Left ventricle myocardium inferior (tissue), 1 donor: ENCODE results near the gene POU2AF1. TPM values are rescaled to one million over a fixed set of nuclear protein-coding genes. Genes with fewer than 3 reads are reported as not detected.

Experiments used
- DNase-seq: peaks from one replicate; pipeline ENCODE4 v3.0.0-alpha.2; 2020
- H3K27ac ChIP-seq: fragments of 200-600 bp; replicated peaks from 2 replicates; pipeline ENCODE4 v1.8.0; 2021
- H3K27me3 ChIP-seq: fragments of 200-600 bp; 2 replicates; pipeline ENCODE4 v1.8.0; 2021; ENCODE audit warnings: low read depth
- H3K36me3 ChIP-seq: fragments of 200-600 bp; 2 replicates; pipeline ENCODE4 v1.8.0; 2021
- H3K4me1 ChIP-seq: fragments of 200-600 bp; 2 replicates; pipeline ENCODE4 v1.8.0; 2021
- H3K4me3 ChIP-seq: fragments of 200-600 bp; 2 replicates; pipeline ENCODE4 v1.8.0; 2021; ENCODE audit warnings: mild to moderate bottlenecking, moderate library complexity
- H3K9me3 ChIP-seq: fragments of 200-600 bp; replicated peaks from 2 replicates; pipeline ENCODE4 v1.8.0; 2021
- intact Hi-C: fragments of 100-400 bp; cut with micrococcal nuclease; formaldehyde crosslinking; loops from one replicate; pipeline ENCODE4 v1.11.0; 2022
- total RNA-seq: library from RNA; stranded (reverse); fragmentation: NEBNext Ultra II Directional; extraction: Animal tissue kit (Norgen Biotek cat#: 25700); gene quantifications from one replicate; pipeline ENCODE4 v1.2.1, GENCODE V29; 2021
- TF ChIP-seq, protein P1 (sequence below): fragments of 200-600 bp; IDR thresholded peaks from 2 replicates; pipeline ENCODE4 v1.8.0; 2021; ENCODE audit warnings: antibody characterized with exemption, mild to moderate bottlenecking, borderline replicate concordance
- donor health status: DM: no; HTN: yes; CAD: no; lungs with severe emphysema.

The POU2AF1 gene
- total RNA-seq, 1 donor from 2014 or later, result 0.05 TPM

DNA sequence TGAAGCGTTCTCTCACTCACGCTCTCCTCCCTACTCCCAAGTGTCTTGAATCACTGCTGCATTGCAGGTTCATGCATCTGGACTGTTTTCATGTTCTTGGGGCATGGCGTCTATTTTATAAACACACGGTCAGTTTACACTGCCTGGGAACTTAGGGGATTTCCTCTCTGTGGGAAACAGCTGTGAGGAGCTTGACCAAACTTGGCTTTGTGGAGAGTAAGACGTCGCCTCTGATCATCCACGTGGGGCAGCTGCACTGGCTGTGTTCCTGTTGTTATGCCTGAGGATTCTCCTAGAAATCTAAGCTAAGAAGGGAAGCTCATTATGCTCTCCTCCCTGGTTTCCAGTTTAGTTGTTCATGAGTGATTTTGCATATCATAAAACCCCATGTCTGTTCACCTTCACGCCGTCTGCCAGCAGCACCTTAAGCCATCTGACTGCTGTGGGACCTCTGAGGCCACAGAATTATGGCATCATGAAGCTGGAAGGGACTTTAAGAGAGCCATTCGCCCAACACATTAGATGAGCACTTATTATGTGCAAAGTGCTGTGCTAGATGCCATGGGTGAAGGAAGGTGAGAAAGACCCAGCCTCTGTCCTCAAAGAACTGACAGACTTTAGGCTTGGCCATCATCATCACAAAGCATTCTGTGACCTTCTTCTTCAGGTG lies 38.8 kb upstream of the POU2AF1 start:
- peak; percentile 47 for DNase-seq
- H3K27ac ChIP-seq, result no peak overlapping the region
- intact Hi-C loops, result no loop called here

DNA sequence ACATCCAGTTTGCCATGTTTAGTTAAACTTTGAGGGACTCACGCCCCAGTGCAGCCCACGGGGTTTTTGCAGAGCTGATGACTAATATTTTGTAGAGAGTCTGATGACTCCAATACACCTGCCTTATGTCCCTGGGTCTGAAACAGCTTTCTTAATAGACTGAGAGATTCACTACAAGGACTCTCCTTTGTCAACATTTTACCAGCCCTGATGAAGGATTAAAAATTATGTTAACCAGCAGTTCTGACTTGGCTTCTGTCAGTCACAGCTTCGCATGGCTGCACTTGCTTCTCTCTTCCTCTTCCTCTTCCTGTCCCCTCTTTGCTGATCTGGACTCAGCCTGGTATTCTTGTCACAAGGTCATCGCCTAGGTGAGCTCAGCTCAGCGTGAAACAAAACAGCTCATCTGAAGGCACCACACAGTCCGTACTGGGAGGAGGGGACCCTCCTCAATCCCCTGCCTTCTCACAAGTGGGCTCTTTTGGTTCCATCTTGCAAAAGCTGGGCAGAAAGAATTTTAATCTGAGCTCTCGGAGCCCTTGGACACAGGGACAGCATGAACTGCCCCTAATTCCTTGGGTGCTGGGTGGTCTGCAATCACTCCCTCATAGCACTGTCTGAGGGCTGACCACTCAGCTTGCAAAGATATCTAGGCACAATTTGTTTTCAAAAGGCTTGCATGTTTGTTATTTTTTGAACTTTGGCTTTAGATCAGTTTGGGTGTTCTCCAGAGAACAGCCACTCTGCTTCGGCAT lies 38.1 kb upstream of the POU2AF1 start:
- Histone ChIP-seq H3K27me3 (no peaks in the 10 kb centered on the region), H3K9me3 (no peaks in the 10 kb centered on the region), H3K4me3 (no peak overlapping the region), H3K27ac (peak overlapping the region; percentile 4), H3K36me3 (no peaks in the 10 kb centered on the region), H3K4me1 (peaks cover 33% of the 10 kb centered on the region)
- intact Hi-C loops, result no loop called here
- TF ChIP-seq, protein P1, sequence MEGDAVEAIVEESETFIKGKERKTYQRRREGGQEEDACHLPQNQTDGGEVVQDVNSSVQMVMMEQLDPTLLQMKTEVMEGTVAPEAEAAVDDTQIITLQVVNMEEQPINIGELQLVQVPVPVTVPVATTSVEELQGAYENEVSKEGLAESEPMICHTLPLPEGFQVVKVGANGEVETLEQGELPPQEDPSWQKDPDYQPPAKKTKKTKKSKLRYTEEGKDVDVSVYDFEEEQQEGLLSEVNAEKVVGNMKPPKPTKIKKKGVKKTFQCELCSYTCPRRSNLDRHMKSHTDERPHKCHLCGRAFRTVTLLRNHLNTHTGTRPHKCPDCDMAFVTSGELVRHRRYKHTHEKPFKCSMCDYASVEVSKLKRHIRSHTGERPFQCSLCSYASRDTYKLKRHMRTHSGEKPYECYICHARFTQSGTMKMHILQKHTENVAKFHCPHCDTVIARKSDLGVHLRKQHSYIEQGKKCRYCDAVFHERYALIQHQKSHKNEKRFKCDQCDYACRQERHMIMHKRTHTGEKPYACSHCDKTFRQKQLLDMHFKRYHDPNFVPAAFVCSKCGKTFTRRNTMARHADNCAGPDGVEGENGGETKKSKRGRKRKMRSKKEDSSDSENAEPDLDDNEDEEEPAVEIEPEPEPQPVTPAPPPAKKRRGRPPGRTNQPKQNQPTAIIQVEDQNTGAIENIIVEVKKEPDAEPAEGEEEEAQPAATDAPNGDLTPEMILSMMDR, result no peak
- DNase-seq, result no peak

More for the DNA sequence above, 38.8 kb upstream of the POU2AF1 start:
- TF ChIP-seq, protein P1, result no peak
- Histone ChIP-seq H3K27me3 (no peaks in the 10 kb centered on the region), H3K9me3 (no peaks in the 10 kb centered on the region), H3K4me3 (no peak overlapping the region), H3K36me3 (no peaks in the 10 kb centered on the region), H3K4me1 (peaks cover 33% of the 10 kb centered on the region)

DNA sequence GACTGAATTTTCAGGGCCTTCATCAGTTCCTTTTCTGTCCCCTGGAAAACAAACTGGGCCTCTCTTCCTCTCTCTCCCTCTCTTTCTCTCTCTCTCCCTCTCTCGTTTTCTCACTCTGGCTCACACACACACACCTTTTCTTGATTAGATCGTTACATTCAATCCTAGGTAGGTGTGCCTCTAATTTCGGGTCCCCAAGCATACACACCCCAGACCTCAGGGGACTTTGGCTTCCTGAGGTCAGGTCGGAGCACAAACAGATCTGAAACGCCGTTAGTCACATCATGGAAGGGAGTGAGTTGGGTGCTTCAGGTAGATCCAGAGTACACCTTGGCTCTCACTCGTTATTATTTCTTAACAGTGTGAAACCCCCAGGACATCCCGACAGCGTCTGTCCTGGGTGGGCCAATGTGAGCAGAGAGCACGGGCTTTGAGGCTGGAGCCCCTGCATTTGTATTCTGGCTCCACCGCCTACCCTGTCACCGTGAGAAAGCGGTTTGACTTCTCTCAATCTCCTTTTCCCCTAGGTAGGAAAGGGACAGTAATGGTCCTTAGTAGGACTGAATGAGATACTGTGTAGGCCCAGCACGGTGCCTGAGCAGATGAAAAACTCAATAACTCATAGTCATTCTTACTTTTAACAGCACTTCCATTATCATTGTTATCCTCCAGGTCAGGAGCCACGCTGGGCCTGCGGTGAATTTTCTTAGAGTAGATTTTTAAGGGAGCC lies 37.3 kb upstream of the POU2AF1 start:
- Histone ChIP-seq H3K4me1 (peaks cover 33% of the 10 kb centered on the region), H3K27me3 (no peaks in the 10 kb centered on the region), H3K27ac (no peak overlapping the region), H3K9me3 (no peaks in the 10 kb centered on the region), H3K36me3 (no peaks in the 10 kb centered on the region), H3K4me3 (no peak overlapping the region)
- TF ChIP-seq, protein P1, result no peak
- DNase-seq, result no peak
- intact Hi-C loops, result no loop called here

DNA sequence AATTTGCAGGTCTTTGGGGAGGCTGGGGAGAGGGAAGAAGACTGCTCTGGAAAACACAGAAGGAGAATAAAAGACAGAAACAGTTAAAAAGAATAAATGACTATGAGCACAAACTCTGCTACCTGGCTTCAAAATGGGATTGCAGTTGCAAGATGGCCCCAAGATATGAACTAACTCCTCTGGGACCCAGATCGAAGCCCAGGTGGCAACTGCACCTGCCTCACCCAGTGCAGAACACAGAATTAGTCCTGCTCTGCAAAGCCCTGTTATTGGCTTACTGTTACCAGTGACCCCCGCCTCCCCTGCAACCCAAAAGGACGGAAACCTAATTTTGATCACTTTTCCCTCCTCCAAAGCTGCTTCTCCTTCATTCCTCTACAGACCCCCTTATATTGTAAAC lies 35.9 kb upstream of the POU2AF1 start:
- TF ChIP-seq, protein P1, result no peak
- DNase-seq, result no peak
- Histone ChIP-seq H3K4me3 (no peak overlapping the region), H3K36me3 (no peaks in the 10 kb centered on the region), H3K27ac (no peak overlapping the region), H3K4me1 (peaks cover 32% of the 10 kb centered on the region), H3K9me3 (no peaks in the 10 kb centered on the region), H3K27me3 (no peaks in the 10 kb centered on the region)
- intact Hi-C loops, result no loop called here

DNA sequence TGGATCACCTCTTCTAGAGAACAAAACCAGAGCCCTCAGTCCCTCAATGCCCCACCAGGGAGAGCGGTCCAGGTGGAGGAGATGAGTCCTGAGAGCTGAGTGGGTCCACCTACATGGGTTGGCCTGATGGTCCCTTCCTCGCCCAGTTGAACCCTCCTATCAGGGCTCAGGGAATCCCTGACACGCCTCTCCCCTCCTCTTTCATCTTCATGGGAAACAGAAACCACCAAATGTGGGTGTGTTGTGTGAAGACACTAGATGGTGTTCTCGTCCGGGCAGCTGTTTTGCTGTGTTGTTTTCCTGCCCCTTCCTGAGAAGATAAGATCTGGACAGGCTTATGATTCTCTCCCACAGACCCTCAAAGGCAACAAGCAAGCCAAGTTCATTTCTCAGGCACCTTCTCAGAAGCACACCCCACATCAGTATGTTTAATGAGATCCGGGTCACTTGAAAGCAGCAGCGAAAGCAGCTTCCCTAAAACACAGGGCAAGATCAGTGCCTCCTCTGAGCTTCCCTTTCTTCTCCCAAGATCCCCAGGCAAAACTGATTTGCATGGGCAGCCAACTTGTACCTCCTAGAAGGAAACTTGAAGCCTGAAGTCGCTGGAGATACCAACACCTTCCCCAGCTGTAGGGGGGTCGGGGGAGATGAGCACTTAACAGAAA lies 35.3 kb upstream of the POU2AF1 start:
- H3K27ac ChIP-seq, result no peak overlapping the region
- no peak overlapping the region for H3K4me3 ChIP-seq
- intact Hi-C loops, result no loop called here
- peaks cover 27% of the 10 kb centered on the region for H3K4me1 ChIP-seq
- no peak for DNase-seq
- no peaks in the 10 kb centered on the region for H3K27me3 ChIP-seq
- H3K36me3 ChIP-seq, result no peaks in the 10 kb centered on the region
- TF ChIP-seq, protein P1, result no peak
- no peaks in the 10 kb centered on the region for H3K9me3 ChIP-seq
